IPS-18a (cell line): Measurements from ENCODE around the gene PLPPR2.
"Not testable (repeated sequence)": the region's sequence is repeated elsewhere in the genome, so short reads cannot be mapped to it uniquely, and the experiment has no call there.

ENCODE experiments used
- H3K27ac ChIP-seq: one replicate; pipeline ENCODE4 v1.5.1; 2013; ENCODE audit warnings: low read length
- H3K27me3 ChIP-seq: one replicate; pipeline ENCODE4 v1.6.1; 2013; ENCODE audit warnings: mild to moderate bottlenecking, low read length; ENCODE audit not compliant: control insufficient read depth, insufficient read depth
- H3K36me3 ChIP-seq: one replicate; pipeline ENCODE4 v1.6.1; 2013; ENCODE audit warnings: low read depth, low read length; ENCODE audit not compliant: control insufficient read depth
- H3K4me1 ChIP-seq: one replicate; pipeline ENCODE4 v1.6.1; 2013; ENCODE audit warnings: low read depth, low read length; ENCODE audit not compliant: control insufficient read depth
- H3K4me3 ChIP-seq: one replicate; pipeline ENCODE4 v1.5.1; 2013; ENCODE audit warnings: low read length
- H3K9ac ChIP-seq: one replicate; pipeline ENCODE4 v1.6.1; 2013; ENCODE audit warnings: mild to moderate bottlenecking, low read length, moderate library complexity
- H3K9me3 ChIP-seq: one replicate; pipeline ENCODE4 v1.6.1; 2013; ENCODE audit warnings: low read depth, low read length; ENCODE audit not compliant: control insufficient read depth

The PLPPR2 gene

GRCh38 chr19:11330127-11330526 lies 25.1 kb upstream of the PLPPR2 start:
- Histone ChIP-seq H3K9me3 (no peaks in the 10 kb centered on the region), H3K4me1 (no peaks in the 10 kb centered on the region), H3K9ac (no peak overlapping the region), H3K36me3 (peaks cover 6% of the 10 kb centered on the region), H3K27ac (no peak overlapping the region), H3K27me3 (no peaks in the 10 kb centered on the region), H3K4me3 (no peak overlapping the region)

- Histone ChIP-seq H3K27ac (no peak overlapping the region), H3K27me3 (no peaks in the 10 kb centered on the region), H3K4me1 (no peaks in the 10 kb centered on the region), H3K9ac (no peak overlapping the region), H3K36me3 (peaks cover 9% of the 10 kb centered on the region), H3K4me3 (no peak overlapping the region), H3K9me3 (no peaks in the 10 kb centered on the region)
These were observed 23.7 kb upstream of the PLPPR2 start for GRCh38 chr19:11331502-11331901.

GRCh38 chr19:11332822-11333221 lies 22.4 kb upstream of the PLPPR2 start:
- Histone ChIP-seq H3K4me3 (no peak overlapping the region), H3K27ac (no peak overlapping the region), H3K27me3 (no peaks in the 10 kb centered on the region), H3K4me1 (no peaks in the 10 kb centered on the region), H3K9ac (no peak overlapping the region), H3K36me3 (peaks cover 9% of the 10 kb centered on the region), H3K9me3 (no peaks in the 10 kb centered on the region)

GRCh38 chr19:11333838-11334237 lies 21.4 kb upstream of the PLPPR2 start:
- not testable (repeated sequence) for H3K9ac ChIP-seq, H3K9me3 ChIP-seq, H3K27me3 ChIP-seq, H3K4me3 ChIP-seq, H3K27ac ChIP-seq, H3K4me1 ChIP-seq, H3K36me3 ChIP-seq

- Histone ChIP-seq H3K9ac (no peak overlapping the region), H3K27ac (no peak overlapping the region), H3K9me3 (no peaks in the 10 kb centered on the region), H3K36me3 (peaks cover 9% of the 10 kb centered on the region), H3K4me1 (no peaks in the 10 kb centered on the region), H3K27me3 (no peaks in the 10 kb centered on the region), H3K4me3 (no peak overlapping the region)
These were observed 19.6 kb upstream of the PLPPR2 start for GRCh38 chr19:11335449-11336146.

GRCh38 chr19:11337080-11337479 lies 18.2 kb upstream of the PLPPR2 start:
- H3K27ac ChIP-seq: no peak overlapping the region

GRCh38 chr19:11338121-11338520 lies 17.1 kb upstream of the PLPPR2 start:
- Histone ChIP-seq H3K4me3 (no peak overlapping the region), H3K27ac (no peak overlapping the region), H3K4me1 (no peaks in the 10 kb centered on the region), H3K36me3 (peaks cover 9% of the 10 kb centered on the region), H3K27me3 (no peaks in the 10 kb centered on the region), H3K9me3 (no peaks in the 10 kb centered on the region), H3K9ac (no peak overlapping the region)

More at GRCh38 chr19:11337080-11337479, 18.2 kb upstream of the PLPPR2 start:
- peaks cover 9% of the 10 kb centered on the region for H3K36me3 ChIP-seq
- no peaks in the 10 kb centered on the region for H3K27me3 ChIP-seq
- H3K9me3 ChIP-seq: no peaks in the 10 kb centered on the region
- no peak overlapping the region for H3K4me3 ChIP-seq
- no peaks in the 10 kb centered on the region for H3K4me1 ChIP-seq
- no peak overlapping the region for H3K9ac ChIP-seq

GRCh38 chr19:11338569-11339253 lies 16.5 kb upstream of the PLPPR2 start:
- no peaks in the 10 kb centered on the region for H3K9me3 ChIP-seq
- H3K36me3 ChIP-seq: peaks cover 5% of the 10 kb centered on the region
- H3K4me3 ChIP-seq: peak overlapping the region; percentile 67
- H3K9ac ChIP-seq: peak overlapping the region; percentile 19
- H3K4me1 ChIP-seq: no peaks in the 10 kb centered on the region
- H3K27me3 ChIP-seq: no peaks in the 10 kb centered on the region
- H3K27ac ChIP-seq: no peak overlapping the region

GRCh38 chr19:11339254-11340098 lies 15.8 kb upstream of the PLPPR2 start, which contains the start of gene RAB3D:
TSS of gene RAB3D (minus strand) at chr19:11339657. CDS start at chr19:11337399, 2,258 bp downstream.
- Histone ChIP-seq H3K4me3 (peak within 1 kb of the TSS; percentile 67), H3K9me3 (no peaks in the 10 kb centered on the region), H3K27me3 (no peaks in the 10 kb centered on the region), H3K36me3 (peaks cover 5% of the 10 kb centered on the region), H3K4me1 (no peaks in the 10 kb centered on the region), H3K9ac (peak within 1 kb of the TSS; percentile 19), H3K27ac (no peak within 1 kb of the TSS)

- H3K4me1 ChIP-seq, H3K36me3 ChIP-seq, H3K27me3 ChIP-seq, H3K9ac ChIP-seq, H3K27ac ChIP-seq, H3K9me3 ChIP-seq: not testable (repeated sequence)
- peak overlapping the region; percentile 67 for H3K4me3 ChIP-seq
These were observed 15.1 kb upstream of the PLPPR2 start for GRCh38 chr19:11340099-11340467.

GRCh38 chr19:11342429-11342828 lies 12.8 kb upstream of the PLPPR2 start:
- Histone ChIP-seq H3K4me1 (no peaks in the 10 kb centered on the region), H3K36me3 (no peaks in the 10 kb centered on the region), H3K27ac (no peak overlapping the region), H3K9ac (no peak overlapping the region), H3K4me3 (no peak overlapping the region), H3K27me3 (no peaks in the 10 kb centered on the region), H3K9me3 (no peaks in the 10 kb centered on the region)
